Gastrocnemius medialis (tissue), 4 donors: ENCODE results near the gene HNRNPK.

Experiments
- POLR2A ChIP-seq, 2 donors: fragments of 450-650 bp; IDR thresholded peaks; one replicate each; pipeline ENCODE4 v1.6.1; 2017; ENCODE audit warnings: antibody characterized with exemption in 2 of 2, mild to moderate bottlenecking in 2 of 2, moderate library complexity in 2 of 2
- TF ChIP-seq, protein P1 (sequence below), 5 experiments: fragments of 450-650 bp in 3 of 5; fragments of 200-600 bp in 2 of 5; sonication (generic) in 2 of 5; IDR thresholded peaks in 4 of 5; conservative IDR thresholded peaks in 1 of 5; 1 replicate in 4 of 5; 2 replicates in 1 of 5; pipeline ENCODE4 v1.5.1; 2016 to 2019; ENCODE audit warnings: antibody characterized with exemption in 5 of 5, mild to moderate bottlenecking in 3 of 5, moderate library complexity in 3 of 5

DNA sequence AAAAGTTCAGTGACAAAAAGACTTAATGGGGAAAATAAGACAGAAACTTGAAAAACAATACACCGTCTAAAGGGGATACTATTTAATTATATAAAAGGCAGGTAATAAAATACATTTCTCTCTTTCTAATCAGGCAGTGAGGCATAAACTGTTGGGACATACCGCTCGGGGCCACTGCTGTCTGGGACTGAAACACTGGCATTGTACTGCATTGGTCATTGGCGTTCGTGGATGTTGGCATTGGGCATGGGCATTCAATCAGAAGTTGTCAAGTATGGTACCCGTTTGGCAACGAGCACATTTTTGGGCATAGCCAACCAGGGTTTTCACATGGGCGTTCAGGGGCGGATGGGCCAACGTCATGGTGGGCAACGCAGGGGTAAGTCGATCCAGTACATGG is 4.7 kb downstream of the HNRNPK start:
- TF ChIP-seq, protein P1, sequence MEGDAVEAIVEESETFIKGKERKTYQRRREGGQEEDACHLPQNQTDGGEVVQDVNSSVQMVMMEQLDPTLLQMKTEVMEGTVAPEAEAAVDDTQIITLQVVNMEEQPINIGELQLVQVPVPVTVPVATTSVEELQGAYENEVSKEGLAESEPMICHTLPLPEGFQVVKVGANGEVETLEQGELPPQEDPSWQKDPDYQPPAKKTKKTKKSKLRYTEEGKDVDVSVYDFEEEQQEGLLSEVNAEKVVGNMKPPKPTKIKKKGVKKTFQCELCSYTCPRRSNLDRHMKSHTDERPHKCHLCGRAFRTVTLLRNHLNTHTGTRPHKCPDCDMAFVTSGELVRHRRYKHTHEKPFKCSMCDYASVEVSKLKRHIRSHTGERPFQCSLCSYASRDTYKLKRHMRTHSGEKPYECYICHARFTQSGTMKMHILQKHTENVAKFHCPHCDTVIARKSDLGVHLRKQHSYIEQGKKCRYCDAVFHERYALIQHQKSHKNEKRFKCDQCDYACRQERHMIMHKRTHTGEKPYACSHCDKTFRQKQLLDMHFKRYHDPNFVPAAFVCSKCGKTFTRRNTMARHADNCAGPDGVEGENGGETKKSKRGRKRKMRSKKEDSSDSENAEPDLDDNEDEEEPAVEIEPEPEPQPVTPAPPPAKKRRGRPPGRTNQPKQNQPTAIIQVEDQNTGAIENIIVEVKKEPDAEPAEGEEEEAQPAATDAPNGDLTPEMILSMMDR (IDR thresholded peaks at IDR 0.05 in 4 of 5, conservative IDR thresholded peaks at IDR 0.05 in 1 of 5): no peak
- no peak for TF ChIP-seq POLR2A (IDR thresholded peaks at IDR 0.05)
